Vagina (tissue), 2 donors: Measurements from ENCODE around the gene RCCD1. TPM values are rescaled to one million over a fixed set of nuclear protein-coding genes. Genes with fewer than 3 reads are reported as not detected.
"Not testable (repeated sequence)": the region's sequence is repeated elsewhere in the genome, so short reads cannot be mapped to it uniquely, and the experiment has no call there.

ENCODE experiments used
- DNase-seq, 2 donors: peaks; one replicate each; pipeline ENCODE4 v3.0.0-alpha.2; 2017; ENCODE audit errors: extremely low spot score in 2 of 2
- H3K27ac ChIP-seq: fragments of 200-600 bp; sonication (generic); one replicate; pipeline ENCODE4 v1.5.1; 2019
- H3K27me3 ChIP-seq: fragments of 200-600 bp; sonication (generic); one replicate; pipeline ENCODE4 v1.5.1; 2019
- H3K36me3 ChIP-seq, 2 donors: fragments of 200-600 bp; sonication (generic); one replicate each; pipeline ENCODE4 v1.5.1; 2017 to 2019
- H3K4me1 ChIP-seq: fragments of 200-600 bp; sonication (generic); one replicate; pipeline ENCODE4 v1.5.1; 2019
- H3K4me3 ChIP-seq, 2 donors: fragments of 200-600 bp; sonication (generic); 1 replicate in 1 of 2; 2 replicates in 1 of 2; pipeline ENCODE4 v1.5.1; 2016 to 2019
- H3K9me3 ChIP-seq: fragments of 200-600 bp; sonication (generic); one replicate; pipeline ENCODE4 v1.5.1; 2019
- CTCF ChIP-seq, 3 experiments: fragments of 450-650 bp in 2 of 3; fragments of 200-600 bp in 1 of 3; sonication (generic) in 1 of 3; IDR thresholded peaks; one replicate each; pipeline ENCODE4 v1.5.1; 2017 to 2019; ENCODE audit warnings: antibody characterized with exemption in 3 of 3, mild to moderate bottlenecking in 2 of 3, moderate library complexity in 2 of 3
- POLR2A ChIP-seq, 2 donors: fragments of 450-650 bp; IDR thresholded peaks; one replicate each; pipeline ENCODE4 v1.6.1; 2017; ENCODE audit warnings: antibody characterized with exemption in 2 of 2, mild to moderate bottlenecking in 2 of 2, moderate library complexity in 2 of 2
- POLR2AphosphoS5 ChIP-seq, 2 donors: sonication (generic); formaldehyde crosslinking; IDR thresholded peaks; one replicate each; pipeline ENCODE4 v1.9.0; 2017; ENCODE audit warnings: antibody characterized with exemption in 2 of 2, mild to moderate bottlenecking in 2 of 2, low read depth in 1 of 2; ENCODE audit not compliant: insufficient read depth in 1 of 2
- intact Hi-C: fragments of 100-400 bp; cut with DNase I; formaldehyde crosslinking; loops from one replicate; pipeline ENCODE4 v1.15.1; 2023
- total RNA-seq: library from RNA; depleted of rRNA; stranded (reverse); fragments of >200 nt; gene quantifications from one replicate; pipeline ENCODE4 v1.2.3, GENCODE V29; 2016

The RCCD1 gene
- total RNA-seq, 1 donor from 2014 or later: 6.9 TPM

- intact Hi-C loops: no loop called here
- Histone ChIP-seq H3K27ac (no peak overlapping the region), H3K36me3 (peaks cover 0 to 69% of the 10 kb centered on the region in 2 donors), H3K4me3 (no peak overlapping the region), H3K27me3 (no peaks in the 10 kb centered on the region), H3K4me1 (no peaks in the 10 kb centered on the region), H3K9me3 (no peaks in the 10 kb centered on the region)
- DNase-seq: peak in 1 of 2 donors; percentile 70
- no peak for TF ChIP-seq POLR2AphosphoS5 (IDR thresholded peaks at IDR 0.05; ENCODE audit: insufficient read depth in 1 of 2, low read depth in 1 of 2)
- TF ChIP-seq POLR2A (IDR thresholded peaks at IDR 0.05): no peak
- TF ChIP-seq CTCF (IDR thresholded peaks at IDR 0.05): no peak
Measured at GRCh38 chr15:90918034-90918788, 36.5 kb upstream of the RCCD1 start.

- H3K4me3 ChIP-seq: no peak overlapping the region
- H3K4me1 ChIP-seq: no peaks in the 10 kb centered on the region
- TF ChIP-seq CTCF (IDR thresholded peaks at IDR 0.05): no peak
- no peak for TF ChIP-seq POLR2A (IDR thresholded peaks at IDR 0.05)
- no peak for TF ChIP-seq POLR2AphosphoS5 (IDR thresholded peaks at IDR 0.05; ENCODE audit: insufficient read depth in 1 of 2, low read depth in 1 of 2)
- intact Hi-C loops: no loop called here
- peaks cover 0 to 63% of the 10 kb centered on the region in 2 donors for H3K36me3 ChIP-seq
- DNase-seq: no peak
- H3K9me3 ChIP-seq: no peaks in the 10 kb centered on the region
- H3K27me3 ChIP-seq: no peaks in the 10 kb centered on the region
- H3K27ac ChIP-seq: no peak overlapping the region
Measured at GRCh38 chr15:90918835-90919234, 35.8 kb upstream of the RCCD1 start.

DNA sequence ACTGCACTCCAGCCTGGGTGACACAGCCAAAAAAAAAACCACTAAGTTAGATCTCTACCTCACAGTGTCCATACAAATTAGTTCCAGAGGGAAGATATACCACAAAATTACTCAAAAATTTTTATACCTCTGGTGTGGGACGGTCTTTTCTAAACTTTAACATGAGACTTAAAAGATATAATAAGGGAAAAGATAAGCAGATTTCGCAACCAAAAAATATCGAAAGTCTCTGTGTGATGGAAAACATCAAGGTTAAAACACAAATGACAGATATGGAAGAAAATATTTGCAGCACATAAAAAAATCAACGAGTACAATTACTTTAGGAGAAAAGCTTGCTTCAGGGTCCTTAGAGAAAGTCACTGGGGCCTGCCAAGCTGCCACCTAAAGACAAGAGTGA is 32.8 kb upstream of the RCCD1 start:
- Histone ChIP-seq H3K27ac (no peak overlapping the region), H3K4me1 (no peaks in the 10 kb centered on the region), H3K27me3 (no peaks in the 10 kb centered on the region), H3K9me3 (no peaks in the 10 kb centered on the region), H3K4me3 (no peak overlapping the region), H3K36me3 (peaks cover 0 to 36% of the 10 kb centered on the region in 2 donors)
- TF ChIP-seq CTCF (IDR thresholded peaks at IDR 0.05) (no peak), POLR2A (IDR thresholded peaks at IDR 0.05) (no peak), POLR2AphosphoS5 (IDR thresholded peaks at IDR 0.05; ENCODE audit: insufficient read depth in 1 of 2, low read depth in 1 of 2) (no peak)
- intact Hi-C loops: no loop called here
- no peak for DNase-seq

DNA sequence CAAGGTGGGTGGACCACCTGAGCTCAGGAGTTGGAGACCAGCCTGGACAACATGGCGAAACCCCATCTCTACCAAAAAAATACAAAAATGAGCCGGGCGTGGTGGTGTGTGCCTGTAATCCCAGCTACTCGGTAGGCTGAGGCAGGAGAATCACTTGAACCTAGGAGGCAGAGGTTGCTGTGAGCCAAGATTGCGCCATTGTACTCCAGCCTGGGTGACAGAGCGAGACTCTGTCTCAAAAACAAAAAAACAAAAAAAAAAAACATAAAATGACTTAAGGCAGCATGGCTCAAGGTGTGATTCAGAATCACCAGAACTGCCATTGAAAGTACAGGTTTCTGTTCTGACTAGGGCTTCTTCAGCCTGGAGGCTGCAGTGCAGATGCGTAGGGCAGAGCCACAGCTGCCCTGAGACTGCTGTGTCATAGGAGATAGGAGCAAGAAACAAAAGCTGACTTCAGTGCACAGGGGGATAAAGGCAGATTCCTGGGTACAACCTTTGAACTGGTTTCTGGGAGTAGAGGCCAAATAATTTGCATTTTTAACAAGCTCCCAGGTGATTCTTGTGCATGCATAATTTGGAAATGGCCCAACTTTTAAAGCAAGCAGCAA is 31.9 kb upstream of the RCCD1 start:
- H3K27me3 ChIP-seq, H3K4me1 ChIP-seq, intact Hi-C loops, DNase-seq, H3K4me3 ChIP-seq, H3K9me3 ChIP-seq, H3K27ac ChIP-seq: not testable (repeated sequence)
- H3K36me3 ChIP-seq: peaks cover 0 to 27% of the 10 kb centered on the region in 2 donors

DNA sequence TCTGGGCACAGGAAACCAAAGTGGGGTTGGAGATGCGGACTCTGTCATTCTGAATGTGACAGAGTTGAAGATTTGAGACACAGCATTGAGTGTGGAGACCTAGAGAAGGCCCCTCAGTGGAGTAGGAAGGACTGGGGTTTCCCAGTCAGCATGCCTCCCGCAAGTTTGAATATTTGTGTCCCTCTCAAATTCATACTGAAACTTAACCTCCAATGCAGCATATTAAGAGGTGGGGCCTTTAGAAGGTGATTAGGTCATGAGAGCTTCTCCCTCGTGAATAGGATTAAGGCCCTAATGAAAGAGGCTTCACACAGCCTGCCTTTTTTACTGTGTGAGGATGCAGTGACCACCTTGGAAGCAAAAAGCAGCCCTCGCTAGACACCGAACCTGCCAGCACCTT is 30.3 kb upstream of the RCCD1 start:
- Histone ChIP-seq H3K4me3 (no peak overlapping the region), H3K4me1 (no peaks in the 10 kb centered on the region), H3K27ac (no peak overlapping the region), H3K9me3 (no peaks in the 10 kb centered on the region), H3K36me3 (peaks cover 0 to 15% of the 10 kb centered on the region in 2 donors), H3K27me3 (no peaks in the 10 kb centered on the region)
- DNase-seq: no peak
- TF ChIP-seq POLR2AphosphoS5 (IDR thresholded peaks at IDR 0.05; ENCODE audit: insufficient read depth in 1 of 2, low read depth in 1 of 2) (no peak), POLR2A (IDR thresholded peaks at IDR 0.05) (no peak), CTCF (IDR thresholded peaks at IDR 0.05) (no peak)
- intact Hi-C loops: no loop called here

GRCh38 chr15:90926766-90927165 is 27.9 kb upstream of the RCCD1 start:
- not testable (repeated sequence) for H3K4me3 ChIP-seq, H3K36me3 ChIP-seq, H3K27me3 ChIP-seq, H3K9me3 ChIP-seq, H3K27ac ChIP-seq, DNase-seq
- intact Hi-C loops: loop anchor here (2.0 kb wide), 1 partner anchor 62 kb away; no protein-coding TSS in a partner anchor
- peaks cover 16% of the 10 kb centered on the region for H3K4me1 ChIP-seq

- DNase-seq, H3K9me3 ChIP-seq, H3K4me3 ChIP-seq, H3K27ac ChIP-seq, intact Hi-C loops, H3K36me3 ChIP-seq, H3K27me3 ChIP-seq: not testable (repeated sequence)
- peaks cover 27% of the 10 kb centered on the region for H3K4me1 ChIP-seq
Measured at GRCh38 chr15:90928106-90928505, 26.6 kb upstream of the RCCD1 start.
